ENCODE results near the gene HDAC7. TPM values are rescaled to one million over a fixed set of nuclear protein-coding genes. Genes with fewer than 3 reads are reported as not detected.

HDAC7 gene
- total RNA-seq, 1 donor from 2014 or later: 126 TPM

DNA sequence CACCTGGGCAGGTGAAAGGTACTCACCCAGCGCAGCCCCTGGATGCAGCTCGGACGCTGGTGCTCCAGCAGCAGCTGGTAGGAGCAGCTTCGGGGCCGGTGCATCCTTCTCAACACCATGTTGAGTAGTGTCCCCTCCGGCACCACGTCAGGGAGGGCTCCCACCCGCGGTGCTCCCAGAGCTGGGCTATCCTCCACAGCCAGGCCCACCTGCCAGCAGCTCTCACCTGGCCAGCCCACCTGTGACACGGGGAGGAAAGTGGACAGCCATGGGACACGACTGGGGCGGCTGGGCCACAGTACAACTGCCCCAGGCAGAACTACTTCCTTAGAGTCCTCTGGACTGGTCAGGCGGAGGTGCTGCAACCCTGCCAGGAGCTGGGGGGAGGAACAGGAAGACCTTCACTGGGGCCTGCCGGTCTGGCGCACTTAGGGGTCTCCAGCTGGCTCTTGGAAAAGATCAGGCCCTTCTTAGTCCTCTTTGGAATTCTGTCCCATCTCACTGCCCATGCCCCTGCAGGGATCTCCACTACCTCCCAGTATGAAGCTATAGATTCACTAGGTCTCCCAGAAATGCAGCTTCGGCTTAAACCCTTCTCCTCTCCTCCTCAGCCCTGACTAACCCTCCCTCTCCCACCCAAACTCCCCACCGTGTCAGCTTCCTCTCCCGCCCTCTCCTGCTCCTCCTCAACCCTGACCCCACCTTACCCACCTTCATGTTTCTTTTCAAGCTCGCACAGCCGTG is 61.7 kb downstream of the HDAC7 start:
- no peak overlapping the region for H3K27ac Mint-ChIP-seq

GRCh38 chr12:47757364-47757839 is 62.3 kb downstream of the HDAC7 start:
- DNase-seq (no peak), ATAC-seq (ENCODE audit: low read depth) (no peak)
- H3K27me3 Mint-ChIP-seq: no peaks in the 10 kb centered on the region
- no peaks in the 10 kb centered on the region for H3K36me3 Mint-ChIP-seq (ENCODE audit: low read depth)
- ChIA-PET CTCF (interaction anchor here (0.8 to 10.8 kb wide), 10 partner anchors 10 to 82 kb away, joined by 3 to 298 read pairs (median 8); partner anchors contain the start of genes RPAP3 and SLC48A1), POLR2A (interaction anchor here (1.2 to 5.9 kb wide), 4 partner anchors 10 to 52 kb away, joined by 3 to 84 read pairs (median 6); partner anchors contain the start of gene RPAP3)
- H3K27ac Mint-ChIP-seq: peak overlapping the region; percentile 61
- TF ChIP-seq, protein P1, sequence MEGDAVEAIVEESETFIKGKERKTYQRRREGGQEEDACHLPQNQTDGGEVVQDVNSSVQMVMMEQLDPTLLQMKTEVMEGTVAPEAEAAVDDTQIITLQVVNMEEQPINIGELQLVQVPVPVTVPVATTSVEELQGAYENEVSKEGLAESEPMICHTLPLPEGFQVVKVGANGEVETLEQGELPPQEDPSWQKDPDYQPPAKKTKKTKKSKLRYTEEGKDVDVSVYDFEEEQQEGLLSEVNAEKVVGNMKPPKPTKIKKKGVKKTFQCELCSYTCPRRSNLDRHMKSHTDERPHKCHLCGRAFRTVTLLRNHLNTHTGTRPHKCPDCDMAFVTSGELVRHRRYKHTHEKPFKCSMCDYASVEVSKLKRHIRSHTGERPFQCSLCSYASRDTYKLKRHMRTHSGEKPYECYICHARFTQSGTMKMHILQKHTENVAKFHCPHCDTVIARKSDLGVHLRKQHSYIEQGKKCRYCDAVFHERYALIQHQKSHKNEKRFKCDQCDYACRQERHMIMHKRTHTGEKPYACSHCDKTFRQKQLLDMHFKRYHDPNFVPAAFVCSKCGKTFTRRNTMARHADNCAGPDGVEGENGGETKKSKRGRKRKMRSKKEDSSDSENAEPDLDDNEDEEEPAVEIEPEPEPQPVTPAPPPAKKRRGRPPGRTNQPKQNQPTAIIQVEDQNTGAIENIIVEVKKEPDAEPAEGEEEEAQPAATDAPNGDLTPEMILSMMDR (IDR thresholded peaks at IDR 0.05): no peak
- H3K4me3 Mint-ChIP-seq: peak overlapping the region; percentile 26
- intact Hi-C loops (cut with micrococcal nuclease): loop anchor here (5.0 kb wide), 1 partner anchor 360 kb away; no protein-coding TSS in a partner anchor
- H3K9me3 Mint-ChIP-seq: no peaks in the 10 kb centered on the region
- H3K4me1 Mint-ChIP-seq: peaks cover 67% of the 10 kb centered on the region

More for the DNA sequence above, 61.7 kb downstream of the HDAC7 start:
- ATAC-seq (ENCODE audit: low read depth) (no peak), DNase-seq (no peak)
- Mint-ChIP-seq H3K9me3 (no peaks in the 10 kb centered on the region), H3K36me3 (ENCODE audit: low read depth) (no peaks in the 10 kb centered on the region), H3K27me3 (no peaks in the 10 kb centered on the region), H3K4me1 (peaks cover 63% of the 10 kb centered on the region), H3K4me3 (peak overlapping the region; percentile 66)
- TF ChIP-seq, protein P1 (IDR thresholded peaks at IDR 0.05): no peak
- ChIA-PET CTCF (interaction anchor here (0.8 to 10.8 kb wide), 14 partner anchors 9 to 81 kb away, joined by 3 to 298 read pairs (median 4); partner anchors contain the start of genes RPAP3 and SLC48A1), POLR2A (interaction anchor here (0.8 to 5.9 kb wide), 7 partner anchors 10 to 53 kb away, joined by 3 to 84 read pairs (median 8); partner anchors contain the start of gene RPAP3)
- intact Hi-C loops (cut with micrococcal nuclease): loop anchor here (5.0 kb wide), 1 partner anchor 361 kb away; no protein-coding TSS in a partner anchor

GRCh38 chr12:47755655-47756562 is 63.8 kb downstream of the HDAC7 start:
- ATAC-seq (ENCODE audit: low read depth) (peak; percentile 51), DNase-seq (no peak)
- no peaks in the 10 kb centered on the region for H3K27me3 Mint-ChIP-seq
- POLR2A ChIA-PET: interaction anchor here (0.5 to 5.9 kb wide), 13 partner anchors 9 to 109 kb away, joined by 3 to 84 read pairs (median 6); partner anchors contain the start of genes RPAP3 and SLC48A1
- peaks cover 67% of the 10 kb centered on the region for H3K4me1 Mint-ChIP-seq
- intact Hi-C loops (cut with micrococcal nuclease): loop anchor here (1.0 to 5.0 kb wide), 3 partner anchors 9 to 359 kb away; no protein-coding TSS in a partner anchor
- peak overlapping the region; percentile 61 for H3K27ac Mint-ChIP-seq
- CTCF ChIA-PET: interaction anchor here (1.0 to 10.8 kb wide), 9 partner anchors 11 to 82 kb away, joined by 3 to 298 read pairs (median 7); partner anchors contain the start of gene SLC48A1
- TF ChIP-seq, protein P1 (IDR thresholded peaks at IDR 0.05): no peak
- H3K4me3 Mint-ChIP-seq: peak overlapping the region; percentile 46
- H3K36me3 Mint-ChIP-seq (ENCODE audit: low read depth): no peaks in the 10 kb centered on the region
- no peaks in the 10 kb centered on the region for H3K9me3 Mint-ChIP-seq

- Mint-ChIP-seq H3K4me3 (peak overlapping the region; percentile 46), H3K4me1 (peaks cover 68% of the 10 kb centered on the region), H3K27me3 (no peaks in the 10 kb centered on the region), H3K9me3 (no peaks in the 10 kb centered on the region), H3K36me3 (ENCODE audit: low read depth) (no peaks in the 10 kb centered on the region), H3K27ac (peak overlapping the region; percentile 61)
- ATAC-seq (ENCODE audit: low read depth) (no peak), DNase-seq (no peak)
- POLR2A ChIA-PET: interaction anchor here (1.0 to 5.9 kb wide), 9 partner anchors 8 to 64 kb away, joined by 3 to 84 read pairs (median 6); partner anchors contain the start of genes RPAP3 and SLC48A1
- CTCF ChIA-PET: interaction anchor here (1.1 to 10.8 kb wide), 7 partner anchors 12 to 83 kb away, joined by 4 to 298 read pairs (median 7); partner anchors contain the start of gene SLC48A1
- TF ChIP-seq, protein P1 (IDR thresholded peaks at IDR 0.05): no peak
- intact Hi-C loops (cut with micrococcal nuclease): loop anchor here (1.0 to 5.0 kb wide), 3 partner anchors 8 to 358 kb away; no protein-coding TSS in a partner anchor
Measured at GRCh38 chr12:47754881-47755280, 64.8 kb downstream of the HDAC7 start.

Data from activated B cell treated with CpG ODN at 0.5 μM for 24 hours (primary cell).